HepG2 (cell line): ENCODE data around the gene MON1A. TPM values are rescaled to one million over a fixed set of nuclear protein-coding genes. Genes with fewer than 3 reads are reported as not detected.

Experiments
- BRCA1 ChIP-seq: sonication (generic); formaldehyde crosslinking; IDR thresholded peaks from 2 replicates; pipeline ENCODE4 v1.4.0; 2020; ENCODE audit warnings: missing genetic modification reagents
- CENPT ChIP-seq: sonication (generic); formaldehyde crosslinking; IDR thresholded peaks from 2 replicates; pipeline ENCODE4 v1.8.0; 2022; ENCODE audit warnings: low read depth, mild to moderate bottlenecking, moderate library complexity, missing genetic modification reagents
- DNMT1 ChIP-seq: sonication (generic); formaldehyde crosslinking; IDR thresholded peaks from 2 replicates; pipeline ENCODE4 v1.5.1; 2020; ENCODE audit warnings: mild to moderate bottlenecking, missing genetic modification reagents
- GZF1 ChIP-seq: sonication (generic); formaldehyde crosslinking; IDR thresholded peaks from 2 replicates; pipeline ENCODE4 v1.5.1; 2020; ENCODE audit warnings: mild to moderate bottlenecking, missing genetic modification reagents
- HNF4A ChIP-seq: sonication (generic); formaldehyde crosslinking; IDR thresholded peaks from 2 replicates; pipeline ENCODE4 v1.4.0; 2020; ENCODE audit warnings: missing genetic modification reagents
- KAT8 ChIP-seq: IDR thresholded peaks from 2 replicates; pipeline ENCODE4 v1.6.1; 2016; ENCODE audit warnings: missing genetic modification reagents, missing compliant biosample characterization
- KLF13 ChIP-seq: sonication (generic); formaldehyde crosslinking; IDR thresholded peaks from 2 replicates; pipeline ENCODE4 v1.4.0; 2020; ENCODE audit warnings: mild to moderate bottlenecking, missing genetic modification reagents
- MEIS1 ChIP-seq: sonication (generic); formaldehyde crosslinking; IDR thresholded peaks from 2 replicates; pipeline ENCODE4 v1.9.0; 2021; ENCODE audit warnings: mild to moderate bottlenecking, missing genetic modification reagents, moderate library complexity, borderline replicate concordance
- NAIF1 ChIP-seq: sonication (generic); formaldehyde crosslinking; IDR thresholded peaks from 2 replicates; pipeline ENCODE4 v1.5.0; 2020; ENCODE audit warnings: mild to moderate bottlenecking, missing genetic modification reagents, borderline replicate concordance
- PATZ1 ChIP-seq: sonication (generic); formaldehyde crosslinking; IDR thresholded peaks from 2 replicates; pipeline ENCODE4 v1.4.0; 2020; ENCODE audit warnings: missing genetic modification reagents
- RCOR2 ChIP-seq: IDR thresholded peaks from 2 replicates; pipeline ENCODE4 v1.6.1; 2016; ENCODE audit warnings: missing biosample characterization, missing genetic modification reagents
- REPIN1 ChIP-seq: sonication (generic); formaldehyde crosslinking; IDR thresholded peaks from 2 replicates; pipeline ENCODE4 v1.8.0; 2022; ENCODE audit warnings: missing genetic modification reagents, low read depth, mild to moderate bottlenecking, borderline replicate concordance
- RFX1 ChIP-seq: fragments of 450-650 bp; IDR thresholded peaks from 2 replicates; pipeline ENCODE4 v1.6.1; 2017
- RFXANK ChIP-seq: IDR thresholded peaks from 2 replicates; pipeline ENCODE4 v1.6.1; 2016
- RORA ChIP-seq: sonication (generic); formaldehyde crosslinking; IDR thresholded peaks from 2 replicates; pipeline ENCODE4 v1.5.0; 2020; ENCODE audit warnings: mild to moderate bottlenecking, missing genetic modification reagents, moderate library complexity
- SALL2 ChIP-seq: sonication (generic); formaldehyde crosslinking; IDR thresholded peaks from 2 replicates; pipeline ENCODE4 v1.8.1; 2023; ENCODE audit warnings: mild to moderate bottlenecking, missing genetic modification reagents, inconsistent platforms
- SP4 ChIP-seq: sonication (generic); formaldehyde crosslinking; IDR thresholded peaks from 2 replicates; pipeline ENCODE4 v1.8.1; 2023; ENCODE audit warnings: mild to moderate bottlenecking, missing genetic modification reagents
- STAT5B ChIP-seq: sonication (generic); formaldehyde crosslinking; IDR thresholded peaks from 2 replicates; pipeline ENCODE4 v1.4.0; 2020; ENCODE audit warnings: missing genetic modification reagents
- TCF7L2 ChIP-seq: IDR thresholded peaks from 2 replicates; pipeline ENCODE4 v1.6.1; 2011; ENCODE audit warnings: mild to moderate bottlenecking, low read depth, low read length, moderate library complexity
- ZNF20 ChIP-seq: sonication (generic); formaldehyde crosslinking; IDR thresholded peaks from 2 replicates; pipeline ENCODE4 v1.4.0; 2020; ENCODE audit warnings: mild to moderate bottlenecking, moderate library complexity, missing genetic modification reagents
- ZNF282 ChIP-seq: fragments of 450-650 bp; IDR thresholded peaks from 2 replicates; pipeline ENCODE4 v1.6.1; 2018; ENCODE audit not compliant: partially characterized antibody
- ZNF883 ChIP-seq: sonication (generic); formaldehyde crosslinking; IDR thresholded peaks from 2 replicates; pipeline ENCODE4 v1.5.1; 2020; ENCODE audit warnings: mild to moderate bottlenecking, missing genetic modification reagents; ENCODE audit errors: not compliant biosample characterization
- polyA plus RNA-seq, 8 experiments: library from polyadenylated mRNA; depleted of rRNA in 3 of 8; stranded (reverse) in 7 of 8; unstranded in 1 of 8; fragments of >200 nt; fragmentation: Illumina TruSeq in 4 of 8; extraction: Trizol in 4 of 8; gene quantifications; 2 replicates each; pipeline versions ENCODE4 v1.2.1 to v1.2.3, GENCODE V29; 2011 to 2016; ENCODE audit warnings: low read depth in 4 of 8, missing spikeins in 1 of 8, mixed read lengths in 1 of 8; ENCODE audit not compliant: insufficient read depth in 1 of 8
- total RNA-seq, 5 experiments: library from RNA; depleted of rRNA; stranded (reverse); fragments of >200 nt; fragmentation: Illumina TruSeq; extraction: Trizol; gene quantifications; 2 replicates each; pipeline ENCODE4 v1.2.3, GENCODE V29; 2016; ENCODE audit warnings: low read depth in 1 of 5
- TF ChIP-seq, protein P1 (sequence below): sonication (generic); formaldehyde crosslinking; IDR thresholded peaks from 2 replicates; pipeline ENCODE4 v1.4.0; 2020; ENCODE audit warnings: missing genetic modification reagents
- TF ChIP-seq, protein P2 (sequence below): sonication (generic); formaldehyde crosslinking; IDR thresholded peaks from 2 replicates; pipeline ENCODE4 v1.4.0; 2020; ENCODE audit warnings: missing genetic modification reagents, borderline replicate concordance

The MON1A gene
- total and polyA plus RNA-seq, 2 of the 13 experiments (the other 11 are each of a cell fraction or from before 2014, with no cell fraction given): 4.6 to 9.0 TPM

DNA sequence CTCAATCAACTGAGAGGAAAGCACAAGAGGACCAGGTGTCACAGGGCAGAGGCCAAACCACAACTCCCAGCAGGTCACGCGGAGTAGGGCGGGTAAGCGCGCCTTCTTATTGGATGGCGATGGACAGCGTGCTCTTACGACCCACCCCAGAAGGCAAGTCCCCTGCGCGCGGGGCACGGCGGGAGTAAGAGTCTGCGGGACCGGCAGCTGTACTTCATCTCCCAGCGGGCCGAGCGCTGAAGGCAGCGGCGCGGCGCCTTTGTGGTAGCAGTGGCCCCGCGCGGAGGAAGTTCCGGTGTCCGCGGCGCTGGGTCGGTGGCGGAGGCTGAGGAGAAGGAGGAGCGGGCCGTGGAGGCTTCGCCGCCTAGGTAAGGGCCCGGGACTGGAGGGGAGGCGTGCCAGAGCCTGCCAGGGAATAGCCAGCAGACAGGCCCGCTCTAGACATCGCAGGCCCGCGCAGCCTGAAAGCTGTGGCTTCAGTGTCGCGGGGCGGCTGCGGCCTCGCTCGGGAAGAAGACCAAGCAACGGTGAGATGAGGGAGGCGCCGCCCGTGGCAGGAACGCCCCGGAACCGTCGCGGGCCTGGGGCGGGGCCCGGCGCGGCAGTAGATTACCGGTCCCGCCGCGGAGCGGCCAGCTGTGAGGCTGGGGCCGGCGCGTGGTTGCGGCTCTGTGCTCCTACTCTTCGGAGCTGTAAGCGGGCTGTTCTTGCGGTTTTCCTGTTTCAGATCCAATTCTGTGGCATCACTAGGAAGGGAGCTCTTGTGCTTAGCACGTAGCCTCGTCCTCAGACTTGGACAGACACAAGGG is 10.5 kb upstream of the MON1A start, which contains the start of gene RBM6 (continued):
- no peak; the same call in 1 of the 2 replicates for TF ChIP-seq MEIS1
- TF ChIP-seq DNMT1 (CRISPR knock-in tag): no peak; the same call in 1 of the 2 replicates
- TF ChIP-seq KAT8 (CRISPR knock-in tag): peak; percentile 95
- no peak for TF ChIP-seq GZF1 (CRISPR knock-in tag)
- no peak for TF ChIP-seq CENPT
- TF ChIP-seq ZNF883 (CRISPR knock-in tag): peak; percentile 3
- peak; percentile 96 for TF ChIP-seq SP4 (CRISPR knock-in tag)
- TF ChIP-seq PATZ1: no peak
- TF ChIP-seq, protein P1, sequence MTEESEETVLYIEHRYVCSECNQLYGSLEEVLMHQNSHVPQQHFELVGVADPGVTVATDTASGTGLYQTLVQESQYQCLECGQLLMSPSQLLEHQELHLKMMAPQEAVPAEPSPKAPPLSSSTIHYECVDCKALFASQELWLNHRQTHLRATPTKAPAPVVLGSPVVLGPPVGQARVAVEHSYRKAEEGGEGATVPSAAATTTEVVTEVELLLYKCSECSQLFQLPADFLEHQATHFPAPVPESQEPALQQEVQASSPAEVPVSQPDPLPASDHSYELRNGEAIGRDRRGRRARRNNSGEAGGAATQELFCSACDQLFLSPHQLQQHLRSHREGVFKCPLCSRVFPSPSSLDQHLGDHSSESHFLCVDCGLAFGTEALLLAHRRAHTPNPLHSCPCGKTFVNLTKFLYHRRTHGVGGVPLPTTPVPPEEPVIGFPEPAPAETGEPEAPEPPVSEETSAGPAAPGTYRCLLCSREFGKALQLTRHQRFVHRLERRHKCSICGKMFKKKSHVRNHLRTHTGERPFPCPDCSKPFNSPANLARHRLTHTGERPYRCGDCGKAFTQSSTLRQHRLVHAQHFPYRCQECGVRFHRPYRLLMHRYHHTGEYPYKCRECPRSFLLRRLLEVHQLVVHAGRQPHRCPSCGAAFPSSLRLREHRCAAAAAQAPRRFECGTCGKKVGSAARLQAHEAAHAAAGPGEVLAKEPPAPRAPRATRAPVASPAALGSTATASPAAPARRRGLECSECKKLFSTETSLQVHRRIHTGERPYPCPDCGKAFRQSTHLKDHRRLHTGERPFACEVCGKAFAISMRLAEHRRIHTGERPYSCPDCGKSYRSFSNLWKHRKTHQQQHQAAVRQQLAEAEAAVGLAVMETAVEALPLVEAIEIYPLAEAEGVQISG (CRISPR knock-in tag): peak; percentile 95
- TF ChIP-seq STAT5B: no peak
- peak; percentile 94 for TF ChIP-seq SALL2 (CRISPR knock-in tag)
- TF ChIP-seq BRCA1 (CRISPR knock-in tag): peak; percentile 90; the same call in 1 of the 2 replicates
- TF ChIP-seq, protein P2, sequence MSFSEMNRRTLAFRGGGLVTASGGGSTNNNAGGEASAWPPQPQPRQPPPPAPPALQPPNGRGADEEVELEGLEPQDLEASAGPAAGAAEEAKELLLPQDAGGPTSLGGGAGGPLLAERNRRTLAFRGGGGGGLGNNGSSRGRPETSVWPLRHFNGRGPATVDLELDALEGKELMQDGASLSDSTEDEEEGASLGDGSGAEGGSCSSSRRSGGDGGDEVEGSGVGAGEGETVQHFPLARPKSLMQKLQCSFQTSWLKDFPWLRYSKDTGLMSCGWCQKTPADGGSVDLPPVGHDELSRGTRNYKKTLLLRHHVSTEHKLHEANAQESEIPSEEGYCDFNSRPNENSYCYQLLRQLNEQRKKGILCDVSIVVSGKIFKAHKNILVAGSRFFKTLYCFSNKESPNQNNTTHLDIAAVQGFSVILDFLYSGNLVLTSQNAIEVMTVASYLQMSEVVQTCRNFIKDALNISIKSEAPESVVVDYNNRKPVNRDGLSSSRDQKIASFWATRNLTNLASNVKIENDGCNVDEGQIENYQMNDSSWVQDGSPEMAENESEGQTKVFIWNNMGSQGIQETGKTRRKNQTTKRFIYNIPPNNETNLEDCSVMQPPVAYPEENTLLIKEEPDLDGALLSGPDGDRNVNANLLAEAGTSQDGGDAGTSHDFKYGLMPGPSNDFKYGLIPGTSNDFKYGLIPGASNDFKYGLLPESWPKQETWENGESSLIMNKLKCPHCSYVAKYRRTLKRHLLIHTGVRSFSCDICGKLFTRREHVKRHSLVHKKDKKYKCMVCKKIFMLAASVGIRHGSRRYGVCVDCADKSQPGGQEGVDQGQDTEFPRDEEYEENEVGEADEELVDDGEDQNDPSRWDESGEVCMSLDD: 0 out of 2 replicates have a peak, but pooled peaks have one; percentile 42
- TF ChIP-seq ZNF282: no peak
- TF ChIP-seq NAIF1: 0 out of 2 replicates have a peak, but pooled peaks have one; percentile 38
- peak; percentile 39; the same call in 1 of the 2 replicates for TF ChIP-seq RFXANK (CRISPR knock-in tag)
- no peak for TF ChIP-seq RORA (CRISPR knock-in tag)
- peak; percentile 78; the same call in 1 of the 2 replicates for TF ChIP-seq REPIN1 (CRISPR knock-in tag)
- no peak; the same call in 1 of the 2 replicates for TF ChIP-seq RCOR2
- TF ChIP-seq RFX1: no peak
- 0 out of 2 replicates have a peak, but pooled peaks have one; percentile 48 for TF ChIP-seq ZNF20 (CRISPR knock-in tag)
- no peak for TF ChIP-seq KLF13
- TF ChIP-seq HNF4A: no peak; the same call in 1 of the 2 replicates
- no peak for TF ChIP-seq TCF7L2
